ENCODE data around the gene NR6A1.

DNA sequence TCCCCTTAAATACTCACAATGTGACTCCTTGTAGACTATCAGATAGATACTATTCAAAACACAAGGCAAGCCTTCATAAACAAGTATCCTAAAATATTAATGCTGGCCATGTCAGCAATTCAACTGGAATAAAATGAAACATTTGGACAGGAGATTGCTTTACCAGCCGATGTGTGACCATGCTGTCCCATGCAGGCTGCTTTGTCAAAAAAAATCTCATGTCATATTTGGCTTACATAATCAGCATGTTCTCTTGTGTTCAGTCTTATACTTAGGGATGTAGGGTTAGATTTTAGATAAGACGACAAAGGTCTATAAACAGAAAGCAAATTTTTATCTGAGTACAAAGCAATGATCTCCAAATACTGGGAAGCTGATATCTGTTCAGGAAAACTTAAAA is 108.5 kb downstream of the NR6A1 start:
- TF ChIP-seq, protein P1, sequence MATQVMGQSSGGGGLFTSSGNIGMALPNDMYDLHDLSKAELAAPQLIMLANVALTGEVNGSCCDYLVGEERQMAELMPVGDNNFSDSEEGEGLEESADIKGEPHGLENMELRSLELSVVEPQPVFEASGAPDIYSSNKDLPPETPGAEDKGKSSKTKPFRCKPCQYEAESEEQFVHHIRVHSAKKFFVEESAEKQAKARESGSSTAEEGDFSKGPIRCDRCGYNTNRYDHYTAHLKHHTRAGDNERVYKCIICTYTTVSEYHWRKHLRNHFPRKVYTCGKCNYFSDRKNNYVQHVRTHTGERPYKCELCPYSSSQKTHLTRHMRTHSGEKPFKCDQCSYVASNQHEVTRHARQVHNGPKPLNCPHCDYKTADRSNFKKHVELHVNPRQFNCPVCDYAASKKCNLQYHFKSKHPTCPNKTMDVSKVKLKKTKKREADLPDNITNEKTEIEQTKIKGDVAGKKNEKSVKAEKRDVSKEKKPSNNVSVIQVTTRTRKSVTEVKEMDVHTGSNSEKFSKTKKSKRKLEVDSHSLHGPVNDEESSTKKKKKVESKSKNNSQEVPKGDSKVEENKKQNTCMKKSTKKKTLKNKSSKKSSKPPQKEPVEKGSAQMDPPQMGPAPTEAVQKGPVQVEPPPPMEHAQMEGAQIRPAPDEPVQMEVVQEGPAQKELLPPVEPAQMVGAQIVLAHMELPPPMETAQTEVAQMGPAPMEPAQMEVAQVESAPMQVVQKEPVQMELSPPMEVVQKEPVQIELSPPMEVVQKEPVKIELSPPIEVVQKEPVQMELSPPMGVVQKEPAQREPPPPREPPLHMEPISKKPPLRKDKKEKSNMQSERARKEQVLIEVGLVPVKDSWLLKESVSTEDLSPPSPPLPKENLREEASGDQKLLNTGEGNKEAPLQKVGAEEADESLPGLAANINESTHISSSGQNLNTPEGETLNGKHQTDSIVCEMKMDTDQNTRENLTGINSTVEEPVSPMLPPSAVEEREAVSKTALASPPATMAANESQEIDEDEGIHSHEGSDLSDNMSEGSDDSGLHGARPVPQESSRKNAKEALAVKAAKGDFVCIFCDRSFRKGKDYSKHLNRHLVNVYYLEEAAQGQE (IDR thresholded peaks at IDR 0.05; ENCODE audit: insufficient replicate concordance, low read depth): no peak
- TF ChIP-seq, protein P2, sequence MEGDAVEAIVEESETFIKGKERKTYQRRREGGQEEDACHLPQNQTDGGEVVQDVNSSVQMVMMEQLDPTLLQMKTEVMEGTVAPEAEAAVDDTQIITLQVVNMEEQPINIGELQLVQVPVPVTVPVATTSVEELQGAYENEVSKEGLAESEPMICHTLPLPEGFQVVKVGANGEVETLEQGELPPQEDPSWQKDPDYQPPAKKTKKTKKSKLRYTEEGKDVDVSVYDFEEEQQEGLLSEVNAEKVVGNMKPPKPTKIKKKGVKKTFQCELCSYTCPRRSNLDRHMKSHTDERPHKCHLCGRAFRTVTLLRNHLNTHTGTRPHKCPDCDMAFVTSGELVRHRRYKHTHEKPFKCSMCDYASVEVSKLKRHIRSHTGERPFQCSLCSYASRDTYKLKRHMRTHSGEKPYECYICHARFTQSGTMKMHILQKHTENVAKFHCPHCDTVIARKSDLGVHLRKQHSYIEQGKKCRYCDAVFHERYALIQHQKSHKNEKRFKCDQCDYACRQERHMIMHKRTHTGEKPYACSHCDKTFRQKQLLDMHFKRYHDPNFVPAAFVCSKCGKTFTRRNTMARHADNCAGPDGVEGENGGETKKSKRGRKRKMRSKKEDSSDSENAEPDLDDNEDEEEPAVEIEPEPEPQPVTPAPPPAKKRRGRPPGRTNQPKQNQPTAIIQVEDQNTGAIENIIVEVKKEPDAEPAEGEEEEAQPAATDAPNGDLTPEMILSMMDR (IDR thresholded peaks at IDR 0.05; ENCODE audit: insufficient read depth, low read length): no peak
- TF ChIP-seq POLR2AphosphoS5 (IDR thresholded peaks at IDR 0.05; ENCODE audit: low read depth) (no peak), SPI1 (IDR thresholded peaks at IDR 0.05; ENCODE audit: borderline replicate concordance, low read depth) (no peak)

Data from HL-60 (cell line).